Superior temporal gyrus (tissue), 1 donor: Measurements from ENCODE around the gene FCHO2.
"Not testable (repeated sequence)": the region's sequence is repeated elsewhere in the genome, so short reads cannot be mapped to it uniquely, and the experiment has no call there.

Experiments used
- DNase-seq: peaks from one replicate; pipeline ENCODE4 v3.0.0-alpha.2; 2016; ENCODE audit errors: extremely low spot score

The FCHO2 gene

DNA sequence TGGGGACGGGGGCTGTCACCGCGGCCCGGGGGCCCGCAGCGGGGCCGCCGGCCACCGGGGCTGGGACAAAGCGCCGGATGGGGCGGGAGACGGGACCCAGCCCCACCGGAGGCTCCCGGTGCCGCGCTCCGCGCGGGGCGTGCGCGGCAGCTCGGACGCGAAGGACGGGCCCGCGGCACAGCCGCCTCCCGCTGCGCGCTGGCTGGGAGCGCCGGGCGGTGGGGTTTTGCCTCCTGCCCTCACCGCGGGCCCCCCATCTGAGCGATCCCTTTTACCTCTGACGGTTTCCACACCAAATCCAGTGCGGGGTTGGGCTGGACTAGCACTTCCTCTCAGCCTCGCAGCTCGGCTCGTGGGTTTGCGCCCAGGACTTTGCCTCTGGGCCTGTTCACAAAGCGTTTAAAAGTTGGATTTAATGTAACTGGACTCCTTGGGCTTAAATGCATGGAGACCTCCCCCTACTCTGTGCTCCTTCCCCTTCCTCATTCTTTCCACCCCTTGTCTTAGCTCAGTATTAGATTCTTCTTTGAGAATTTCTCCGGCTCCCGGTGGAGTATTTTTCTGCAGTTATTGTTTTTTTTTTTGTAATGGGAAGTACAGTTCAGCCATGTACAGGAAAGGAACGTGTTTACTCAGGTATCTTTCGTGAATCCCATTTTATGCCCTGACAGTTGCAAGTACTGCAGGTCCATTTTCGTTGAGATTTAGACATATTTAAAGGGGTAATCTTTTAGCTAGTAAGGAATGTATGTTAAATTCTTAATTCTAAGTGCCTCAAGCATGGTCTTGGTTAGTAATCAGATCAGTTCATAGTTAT is 691 bp downstream of the FCHO2 start:
- DNase-seq = peak; percentile 61

DNA sequence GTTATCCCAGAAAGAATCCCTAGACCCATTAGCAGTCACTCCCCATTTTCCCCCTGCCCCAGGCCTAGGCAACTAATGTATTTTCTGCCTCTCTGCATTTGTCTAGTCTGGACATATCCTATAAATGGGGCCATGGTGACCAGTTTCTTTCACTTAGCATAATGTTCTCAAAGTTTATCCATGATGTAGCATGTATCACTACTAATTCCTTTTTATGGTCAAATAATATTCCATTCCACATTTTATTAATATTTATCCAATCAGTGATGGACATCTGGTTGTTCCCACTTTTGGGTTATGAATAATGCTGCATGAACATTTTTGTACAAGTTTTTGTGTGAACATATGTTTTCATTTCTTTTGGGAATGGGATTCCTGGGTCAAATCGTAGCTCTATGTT is 1.5 kb downstream of the FCHO2 start:
- peak; percentile 7 for DNase-seq

DNA sequence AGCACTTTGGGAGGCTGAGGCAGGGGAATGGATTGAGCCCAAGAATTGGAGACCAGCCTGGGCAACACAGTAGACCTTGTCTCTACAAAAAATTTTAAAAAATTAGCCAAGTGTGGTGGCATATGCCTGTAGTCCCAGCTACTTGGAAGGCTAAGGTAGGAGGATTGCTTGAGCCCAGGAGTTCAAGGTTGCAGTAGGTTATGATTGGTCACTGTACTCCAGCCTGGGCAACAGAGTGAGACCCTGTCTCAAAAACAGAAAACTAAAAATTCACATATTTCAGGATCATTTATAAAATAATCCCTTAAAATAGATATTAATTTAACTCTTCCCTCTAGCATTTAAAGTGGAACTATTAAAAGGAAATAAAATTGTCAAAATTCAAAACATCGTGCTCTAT is 3.4 kb downstream of the FCHO2 start:
- no peak for DNase-seq

DNA sequence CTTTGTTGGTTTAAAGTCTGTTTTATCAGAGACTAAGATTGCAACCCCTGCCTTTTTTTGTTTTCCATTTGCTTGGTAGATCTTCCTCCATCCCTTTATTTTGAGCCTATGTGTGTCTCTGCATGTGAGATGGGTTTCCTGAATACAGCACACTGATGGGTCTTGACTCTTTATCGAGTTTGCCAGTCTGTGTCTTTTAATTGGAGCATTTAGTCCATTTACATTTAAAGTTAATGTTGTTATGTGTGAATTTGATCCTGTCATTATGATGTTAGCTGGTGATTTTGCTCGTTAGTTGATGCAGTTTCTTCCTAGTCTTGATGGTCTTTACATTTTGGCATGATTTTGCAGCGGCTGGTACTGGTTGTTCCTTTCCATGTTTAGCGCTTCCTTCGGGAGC is 18.6 kb downstream of the FCHO2 start:
- DNase-seq = not testable (repeated sequence)

DNA sequence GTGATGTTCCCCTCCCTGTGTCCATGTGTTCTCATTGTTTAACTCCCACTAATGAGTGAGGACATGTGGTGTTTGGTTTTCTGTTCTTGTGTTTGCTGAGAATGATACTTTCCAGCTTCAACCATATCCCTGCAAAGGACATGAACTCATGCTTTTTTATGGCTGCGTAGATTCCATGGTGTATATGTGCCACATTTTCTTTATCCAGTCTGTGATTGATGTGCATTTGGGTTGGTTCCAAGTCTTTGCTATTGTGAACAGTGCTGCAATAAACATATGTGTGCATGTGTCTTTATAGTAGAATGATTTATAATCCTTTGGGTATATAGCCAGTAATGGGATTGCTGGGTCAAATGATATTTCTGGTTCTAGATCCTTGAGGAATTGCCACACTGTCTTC is 21.0 kb downstream of the FCHO2 start:
- DNase-seq = not testable (repeated sequence)

DNA sequence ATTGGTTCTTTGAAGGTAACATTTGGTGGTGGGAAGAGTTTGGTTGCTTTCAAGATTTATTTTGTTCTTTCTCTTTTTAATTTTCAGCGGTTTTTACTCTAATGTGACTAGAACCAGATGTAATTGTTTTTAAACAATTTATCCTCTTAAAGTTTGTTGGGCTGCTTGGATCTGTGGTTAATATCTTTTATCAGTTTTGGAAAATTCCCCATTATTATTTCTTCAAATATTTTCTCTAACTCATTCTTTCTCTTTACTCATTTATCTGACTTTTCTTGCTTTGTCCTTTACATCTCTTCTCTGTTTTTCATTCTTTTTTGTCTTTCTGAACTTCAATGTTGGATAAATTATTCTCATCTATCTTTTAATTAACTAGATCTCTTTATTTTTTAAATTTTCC is 29.9 kb downstream of the FCHO2 start:
- no peak for DNase-seq

DNA sequence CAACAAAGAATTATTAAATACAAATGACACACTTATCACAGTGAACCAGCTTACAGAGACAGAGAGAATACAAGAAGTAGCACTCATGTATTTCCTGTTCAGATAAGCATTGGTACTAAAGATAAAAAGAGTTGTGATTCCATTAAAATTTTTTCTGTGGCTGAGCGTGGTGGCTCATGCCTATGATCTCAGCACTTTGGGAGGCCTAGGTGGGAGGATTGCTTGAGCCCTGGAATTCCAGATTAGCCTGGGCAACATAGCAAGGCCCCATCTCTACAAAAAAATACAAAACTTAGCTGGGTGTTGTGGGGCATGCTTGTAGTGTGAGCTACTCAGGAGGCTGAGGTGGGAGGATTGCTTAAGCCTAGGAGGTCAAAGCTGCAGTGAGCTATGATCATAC is 32.9 kb downstream of the FCHO2 start:
- no peak for DNase-seq

DNA sequence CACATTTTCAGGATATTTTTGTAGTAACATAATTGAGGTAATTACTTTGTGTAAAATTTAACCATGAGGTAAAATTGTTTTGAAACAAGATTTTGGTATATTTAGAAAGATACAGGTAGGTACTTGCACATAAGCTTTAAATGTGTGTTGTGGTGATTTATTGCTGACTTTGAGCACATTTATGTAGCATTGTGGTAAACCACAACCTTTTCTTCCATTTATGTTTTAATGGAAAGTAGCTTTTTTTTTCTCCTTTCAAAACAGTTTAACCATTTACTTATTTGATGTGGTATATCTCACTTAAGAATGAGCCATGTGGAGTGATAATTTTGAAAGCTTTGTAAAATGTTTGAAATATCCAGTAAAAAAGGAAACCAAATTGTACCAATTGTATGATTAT is 35.6 kb downstream of the FCHO2 start:
- no peak for DNase-seq

DNA sequence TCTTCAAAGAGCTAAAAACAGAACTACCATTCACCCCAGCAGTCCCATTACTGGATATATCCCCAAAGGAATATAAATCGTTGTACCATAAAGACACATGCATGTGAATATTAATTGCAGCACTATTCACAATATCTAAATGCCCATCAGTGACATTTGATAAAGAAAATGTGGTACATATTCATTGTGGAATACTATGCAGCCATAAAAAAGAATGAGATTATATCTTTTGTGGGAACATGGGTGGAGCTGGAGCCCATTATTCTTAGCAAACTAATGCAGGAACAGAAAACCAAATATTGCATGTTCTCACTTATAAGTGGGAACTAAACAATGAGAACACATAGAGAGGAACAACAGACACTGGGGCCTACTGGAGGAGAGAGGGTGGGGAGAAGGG is 38.7 kb downstream of the FCHO2 start:
- DNase-seq = no peak

DNA sequence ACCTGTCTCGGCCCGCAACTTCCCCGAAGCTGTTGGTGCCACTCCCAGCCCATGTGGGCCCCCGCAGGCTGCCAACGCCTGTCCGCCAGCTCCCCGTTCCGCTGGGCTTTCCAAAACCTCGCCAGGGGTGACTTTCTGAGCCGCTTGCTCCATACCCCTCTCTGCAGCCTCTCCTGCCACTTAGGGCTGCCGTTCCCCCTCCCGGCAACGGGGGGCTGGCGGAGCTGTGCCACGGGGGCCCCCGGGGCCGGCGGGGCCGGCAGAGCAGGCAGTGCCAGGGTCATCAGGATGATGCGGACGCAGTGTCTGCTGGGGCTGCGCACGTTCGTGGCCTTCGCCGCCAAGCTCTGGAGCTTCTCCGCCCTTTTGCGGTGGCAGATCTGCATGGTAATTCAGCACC is 40.8 kb downstream of the FCHO2 start:
- DNase-seq = no peak

DNA sequence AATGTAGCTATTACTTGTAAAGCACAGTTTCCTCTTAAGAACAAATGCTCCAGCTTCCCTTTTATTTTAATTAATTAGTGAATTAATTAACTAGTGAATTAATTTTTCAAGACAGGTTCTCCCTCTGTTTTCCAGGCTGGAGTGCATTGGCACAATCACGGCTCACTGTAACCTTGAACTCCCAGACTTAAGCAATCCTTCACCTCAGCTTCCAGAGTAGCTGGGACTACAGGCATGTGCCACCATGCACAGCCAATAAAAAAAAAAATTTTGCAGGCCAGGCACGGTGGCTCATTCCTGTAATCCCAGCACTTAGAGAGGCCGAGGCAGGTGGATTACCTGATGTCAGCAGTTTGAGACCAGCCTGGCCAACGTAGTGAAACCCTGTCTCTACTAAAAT is 44.1 kb downstream of the FCHO2 start:
- DNase-seq = no peak

DNA sequence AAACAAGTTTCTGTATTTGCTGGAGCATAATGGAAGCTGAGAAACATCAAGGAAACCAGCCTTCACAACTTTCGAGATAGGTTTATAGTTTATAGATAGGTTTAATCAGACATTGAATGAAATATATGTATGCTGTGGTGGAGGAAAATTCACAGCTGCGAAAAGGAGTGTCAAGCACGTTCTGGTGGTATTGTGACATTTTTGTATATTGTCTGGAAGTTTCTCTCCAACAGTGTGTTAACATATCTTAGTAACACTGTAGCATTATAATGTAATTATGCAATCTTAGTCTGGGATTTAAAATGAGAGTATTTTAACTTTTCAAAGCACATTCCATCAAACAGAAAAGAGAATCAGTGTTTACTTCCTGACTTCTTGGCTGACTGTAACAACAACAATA is 50.0 kb downstream of the FCHO2 start:
- no peak for DNase-seq

DNA sequence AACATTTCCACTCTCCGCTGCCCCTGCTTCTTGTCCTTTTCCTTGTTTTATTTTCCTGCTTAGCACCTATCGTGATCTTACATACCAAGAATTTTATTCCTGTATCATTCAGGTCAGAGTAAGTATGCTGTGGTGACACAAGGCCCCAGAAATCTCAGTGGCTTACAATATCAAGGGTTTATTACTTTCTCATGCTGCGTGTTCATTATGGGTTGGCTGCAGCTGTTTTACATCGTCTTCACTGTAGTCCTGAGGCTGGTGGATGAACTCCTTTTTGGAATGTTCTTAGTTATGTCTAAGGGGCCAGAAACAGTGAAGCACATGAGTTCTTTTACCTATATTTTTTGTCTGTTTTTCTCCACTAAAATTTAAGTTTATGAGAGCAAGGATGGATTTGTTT is 51.2 kb downstream of the FCHO2 start:
- DNase-seq = no peak

DNA sequence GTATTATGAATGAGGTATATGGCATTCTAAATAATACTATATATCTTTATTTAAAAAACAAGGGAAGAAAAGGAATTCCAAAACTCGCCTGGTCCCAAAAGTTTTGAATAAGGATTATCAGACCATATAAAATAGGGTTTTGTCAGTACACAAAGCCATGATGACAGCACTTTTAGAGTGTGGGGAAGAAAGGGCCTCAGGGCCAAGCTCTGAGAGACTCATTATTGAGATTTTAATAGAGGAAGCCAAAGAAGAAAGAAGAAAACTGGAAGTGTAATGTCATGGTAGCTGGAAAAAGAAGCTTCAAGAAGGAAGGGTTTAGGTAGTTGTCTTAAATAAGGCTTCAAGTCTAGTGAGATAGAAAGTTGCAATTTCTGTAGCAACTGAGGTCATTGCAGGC is 53.0 kb downstream of the FCHO2 start:
- no peak for DNase-seq

DNA sequence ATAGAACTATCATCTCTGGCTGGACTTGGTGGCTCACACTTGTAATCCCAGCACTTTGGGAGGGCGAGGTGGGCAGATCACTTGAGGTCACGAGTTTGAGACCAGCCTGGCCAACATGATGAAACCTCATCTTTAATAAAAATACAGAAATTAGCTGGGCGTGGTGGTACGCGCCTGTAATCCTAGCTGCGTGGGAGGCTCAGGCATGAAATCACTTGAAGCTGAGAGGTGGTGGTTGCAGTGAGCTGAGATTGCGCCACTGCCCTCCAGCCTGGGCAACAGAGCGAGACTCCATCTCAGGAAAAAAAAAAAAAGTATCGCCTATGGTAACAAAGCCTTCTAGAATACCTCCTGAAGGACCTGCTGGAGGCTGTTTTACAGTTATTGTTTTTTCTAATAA is 55.8 kb downstream of the FCHO2 start:
- DNase-seq = not testable (repeated sequence)

DNA sequence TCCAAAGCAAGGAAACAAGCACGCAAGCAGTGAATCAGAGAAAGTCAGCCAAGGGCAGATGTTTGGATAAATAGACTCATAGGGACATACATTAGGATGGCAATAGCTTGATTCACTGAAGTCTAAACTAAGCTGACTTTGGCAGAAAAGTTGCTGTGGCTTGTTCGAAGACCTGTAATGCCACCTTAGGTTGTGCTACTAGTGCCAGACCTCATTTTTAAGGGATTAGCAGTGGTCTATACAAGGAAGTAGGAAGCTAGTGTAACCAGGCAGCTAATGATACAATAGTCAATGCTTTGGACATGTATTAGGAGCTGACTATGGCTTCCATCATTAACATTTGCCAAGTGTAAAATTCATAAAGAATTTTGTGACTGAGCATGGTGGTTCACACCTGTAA is 63.1 kb downstream of the FCHO2 start:
- no peak for DNase-seq

DNA sequence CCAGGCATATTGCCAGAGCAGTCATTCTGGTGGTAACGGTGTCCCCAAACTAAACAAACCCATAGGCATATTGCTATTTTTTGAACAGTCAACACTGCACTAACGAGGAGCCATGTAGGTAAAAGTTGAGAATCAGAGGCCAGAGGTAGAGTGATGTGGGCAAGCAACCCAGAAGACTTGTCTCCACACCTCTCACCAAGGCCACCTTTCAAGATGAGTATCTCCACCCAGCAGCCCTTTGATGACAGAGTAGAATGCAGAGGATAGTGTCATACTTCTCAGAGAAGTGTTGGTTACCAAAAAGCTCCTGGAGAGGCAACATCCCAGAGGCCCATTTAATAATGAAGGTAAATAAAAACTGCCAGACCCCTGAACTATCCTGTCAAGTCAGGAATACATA is 63.9 kb downstream of the FCHO2 start:
- no peak for DNase-seq

DNA sequence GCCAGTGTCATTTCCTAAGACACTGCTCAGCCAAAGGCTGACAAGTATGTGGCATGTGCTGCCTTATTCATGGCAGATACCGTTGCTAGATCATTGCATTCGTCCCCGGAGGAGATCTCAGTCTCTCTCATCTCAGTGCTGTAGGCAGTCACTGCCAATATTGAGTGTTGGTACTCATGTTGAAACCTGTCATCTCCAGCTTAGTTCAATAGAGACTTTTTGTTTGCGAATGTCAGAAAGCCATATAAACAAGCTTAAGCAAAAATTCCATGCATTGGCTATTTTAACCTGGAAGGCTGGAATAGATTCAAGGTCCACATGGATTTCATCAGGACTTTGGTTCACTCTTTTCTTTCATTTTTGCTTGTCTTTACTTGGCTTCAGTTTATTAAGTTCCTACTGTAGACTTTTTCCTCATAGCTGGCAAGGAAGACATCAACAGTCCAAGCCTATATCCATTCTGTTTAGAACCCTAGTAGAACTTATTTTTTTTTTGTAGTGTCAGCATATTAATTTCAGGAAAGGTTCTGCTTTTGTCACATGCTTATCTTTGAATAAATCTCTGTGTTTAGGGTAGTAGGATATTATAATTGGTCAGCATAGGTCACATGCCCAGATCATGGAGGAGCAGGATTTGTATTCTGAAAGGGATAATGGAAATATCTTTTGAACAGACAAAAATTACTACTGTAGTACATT is 66.8 kb downstream of the FCHO2 start:
- no peak for DNase-seq

DNA sequence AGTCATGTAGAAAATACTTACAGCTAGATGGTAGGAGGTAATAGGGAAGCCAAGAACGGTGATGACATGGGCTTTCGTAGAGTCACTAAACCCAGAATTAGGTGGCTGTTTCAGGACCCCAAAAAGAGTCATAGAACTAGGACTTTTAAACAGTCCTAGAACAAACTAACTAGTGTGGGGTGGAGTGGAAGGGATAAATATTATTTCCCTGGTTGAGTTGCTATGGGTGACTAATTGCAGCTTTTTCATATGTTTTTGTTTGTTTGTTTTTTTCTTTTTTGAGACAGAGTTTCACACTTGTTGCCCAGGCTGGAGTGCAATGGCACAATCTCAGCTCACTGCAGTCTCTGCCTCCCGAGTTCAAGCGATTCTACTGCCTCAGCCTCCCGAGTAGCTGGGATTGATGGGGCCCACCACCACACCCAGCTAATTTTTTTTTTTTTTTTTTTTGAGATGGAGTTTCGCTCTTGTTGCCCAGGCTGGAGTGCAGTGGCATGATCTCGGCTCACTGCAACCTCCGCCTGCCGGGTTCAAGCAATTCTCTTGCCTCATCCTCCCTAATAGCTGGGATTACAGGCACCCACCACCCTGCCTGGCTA is 69.2 kb downstream of the FCHO2 start:
- not testable (repeated sequence) for DNase-seq

DNA sequence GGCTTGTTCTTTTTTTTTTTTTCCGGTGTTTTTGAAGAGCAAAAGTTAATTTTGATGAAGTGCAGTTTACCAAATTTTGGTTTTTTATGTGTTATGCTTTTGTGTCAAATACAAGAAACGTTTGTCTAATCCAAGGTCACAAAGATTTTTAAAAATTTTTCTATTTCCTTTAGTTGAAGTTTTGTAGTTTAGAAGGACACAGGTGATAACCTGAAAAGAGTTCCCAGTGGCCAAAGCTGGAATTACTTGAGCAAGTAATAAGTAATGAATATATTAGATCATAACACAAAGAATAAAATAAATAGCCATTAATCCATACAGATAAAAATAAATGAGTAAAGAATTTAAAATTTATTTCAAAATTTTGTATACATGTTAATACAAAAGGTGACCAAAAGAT is 71.5 kb downstream of the FCHO2 start:
- no peak for DNase-seq

DNA sequence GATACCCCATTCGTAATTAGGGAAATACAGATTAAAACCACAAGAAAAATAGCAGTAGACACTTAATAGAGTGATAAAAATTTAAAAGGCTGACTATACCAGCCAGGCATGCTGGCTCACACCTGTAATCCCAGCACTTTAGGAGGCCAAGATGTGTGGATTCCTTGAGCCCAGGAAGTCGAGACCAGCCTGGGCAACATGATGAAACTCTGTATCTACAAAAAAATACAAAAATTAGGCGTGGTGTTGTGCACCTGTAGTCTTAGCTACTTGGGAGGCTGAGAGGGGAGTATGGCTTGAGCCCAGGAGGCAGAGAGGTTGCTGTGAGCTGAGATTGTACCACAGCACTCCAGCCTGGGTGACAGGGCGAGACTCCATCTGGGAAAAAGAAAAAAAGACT is 72.0 kb downstream of the FCHO2 start:
- no peak for DNase-seq

DNA sequence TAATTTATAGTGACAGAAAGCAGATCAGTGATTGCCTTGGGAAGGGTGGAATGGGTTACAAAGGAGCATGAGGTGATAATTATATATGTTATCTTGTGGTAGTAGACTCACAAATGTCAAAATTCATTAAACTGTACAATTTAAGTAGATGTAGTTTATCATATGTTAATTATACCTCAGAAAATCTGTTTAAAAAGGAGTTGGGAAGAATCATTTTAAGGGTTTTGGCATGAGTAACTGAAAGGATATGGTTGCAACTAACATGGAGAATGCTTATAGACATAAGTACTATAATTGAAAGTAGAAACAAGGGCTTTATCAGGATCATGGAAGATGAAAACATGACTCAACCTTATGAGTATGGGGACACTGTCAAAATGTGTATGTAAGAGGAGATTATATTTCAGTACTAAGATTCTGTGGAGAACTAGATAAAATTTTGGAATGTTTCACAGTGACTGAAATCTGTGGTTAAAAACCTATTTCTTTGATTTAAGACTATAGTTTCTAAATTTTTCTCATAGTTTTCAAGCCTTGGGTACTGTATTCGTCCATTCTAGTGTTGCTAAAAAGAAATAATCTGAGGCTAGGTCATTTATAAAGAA is 73.3 kb downstream of the FCHO2 start:
- DNase-seq = no peak

DNA sequence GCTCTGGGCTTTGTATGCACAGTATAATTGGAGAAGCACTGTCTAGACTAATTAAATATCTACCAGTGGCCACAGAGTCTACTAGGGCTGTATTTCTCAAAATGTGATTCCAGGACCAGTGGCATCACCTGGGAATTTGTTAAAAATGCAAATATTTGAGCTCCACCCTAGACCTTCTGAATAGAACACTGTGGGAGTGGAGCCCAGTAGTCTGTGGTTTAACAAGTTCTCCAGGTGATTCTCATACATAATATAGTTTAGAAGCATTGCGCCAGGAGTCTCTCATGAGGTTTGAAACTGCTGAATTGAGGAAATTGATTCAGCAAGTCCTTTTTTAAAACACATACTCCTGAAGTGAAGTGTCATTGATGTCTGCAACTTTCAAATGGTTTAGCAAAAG is 74.7 kb downstream of the FCHO2 start:
- no peak for DNase-seq
